Activated gamma-delta T cell (primary cell): Measurements from ENCODE around the gene APOBEC4.
"Not testable (repeated sequence)": the region's sequence is repeated elsewhere in the genome, so short reads cannot be mapped to it uniquely, and the experiment has no call there.

Source experiments
- DNase-seq: peaks from one replicate; lab custom pipeline; 2025; lab: John Stamatoyannopoulos, UW
- total RNA-seq, 2 donors: gene quantifications; one replicate each; lab custom pipeline; 2026; lab: John Stamatoyannopoulos, UW

Gene APOBEC4
- total RNA-seq, result 0 reads per million in 2 donors

- no peak for DNase-seq
Measured at GRCh38 chr1:183652547-183653461, at the start of gene APOBEC4. Gene APOBEC4, minus strand, starts transcription at chr1:183653316. Its CDS starts 4,535 bp downstream, at chr1:183648781.

GRCh38 chr1:183702813-183703198 is 49.7 kb upstream of the APOBEC4 start:
- DNase-seq, result no peak

- no peak for DNase-seq
Measured at GRCh38 chr1:183702087-183702812, 49.1 kb upstream of the APOBEC4 start.

- DNase-seq, result no peak
Measured at GRCh38 chr1:183699616-183700160, 46.6 kb upstream of the APOBEC4 start.

GRCh38 chr1:183697814-183698590 is 44.9 kb upstream of the APOBEC4 start:
- no peak for DNase-seq

GRCh38 chr1:183696981-183697380 is 43.9 kb upstream of the APOBEC4 start:
- no peak for DNase-seq

- DNase-seq, result no peak
Measured at GRCh38 chr1:183694755-183695154, 41.6 kb upstream of the APOBEC4 start.

- DNase-seq, result no peak
Measured at GRCh38 chr1:183694066-183694465, 41.0 kb upstream of the APOBEC4 start.

GRCh38 chr1:183693521-183693920 is 40.4 kb upstream of the APOBEC4 start:
- DNase-seq, result no peak

GRCh38 chr1:183689762-183690204 is 36.7 kb upstream of the APOBEC4 start:
- no peak for DNase-seq

- DNase-seq, result no peak
Measured at GRCh38 chr1:183688341-183689060, 35.4 kb upstream of the APOBEC4 start.

GRCh38 chr1:183687546-183688304 is 34.6 kb upstream of the APOBEC4 start:
- DNase-seq, result no peak

GRCh38 chr1:183686229-183686628 is 33.1 kb upstream of the APOBEC4 start:
- no peak for DNase-seq

GRCh38 chr1:183685112-183685713 is 32.1 kb upstream of the APOBEC4 start:
- no peak for DNase-seq

- not testable (repeated sequence) for DNase-seq
Measured at GRCh38 chr1:183679363-183679762, 26.2 kb upstream of the APOBEC4 start.

- no peak for DNase-seq
Measured at GRCh38 chr1:183678819-183679218, 25.7 kb upstream of the APOBEC4 start.

GRCh38 chr1:183676586-183677189 is 23.6 kb upstream of the APOBEC4 start:
- no peak for DNase-seq

GRCh38 chr1:183675883-183676585 is 22.9 kb upstream of the APOBEC4 start:
- no peak for DNase-seq

GRCh38 chr1:183675381-183675780 is 22.3 kb upstream of the APOBEC4 start:
- DNase-seq, result no peak
